ENCODE data around the gene OSBPL10.

Gene OSBPL10

GRCh38 chr3:31713816-31714215 is 267.2 kb downstream of the OSBPL10 start:
- peaks cover 0 to 3% of the 10 kb centered on the region in 2 experiments for H3K4me1 ChIP-seq (ENCODE audit: control insufficient read depth in 1 of 2, insufficient read depth in 2 of 2, low read length in 2 of 2)
- no peak overlapping the region for H4K8ac ChIP-seq (ENCODE audit: low read depth, low read length)
- no peak for DNase-seq
- H4K12ac ChIP-seq (ENCODE audit: low read depth, low read length), result no peak overlapping the region
- H3K23ac ChIP-seq (ENCODE audit: low read length), result no peak overlapping the region
- no CpG with 5 or more reads among the region's 5 CpGs for WGBS (ENCODE audit: extremely low coverage, insufficient coverage, insufficient read length)
- no peak overlapping the region for H2BK12ac ChIP-seq (ENCODE audit: low read length)
- peaks cover 0 to 2% of the 10 kb centered on the region in 2 experiments for H3K36me3 ChIP-seq (ENCODE audit: control insufficient read depth in 1 of 2, insufficient read depth in 2 of 2, low read length in 2 of 2)
- H3K79me1 ChIP-seq (ENCODE audit: low read length), result no peaks in the 10 kb centered on the region
- no peaks in the 10 kb centered on the region for H3K27me3 ChIP-seq (ENCODE audit: insufficient read depth, low read length)
- no peak overlapping the region for H2AK5ac ChIP-seq (ENCODE audit: low read length)
- H3K14ac ChIP-seq (ENCODE audit: low read length), result no peak overlapping the region
- no peak overlapping the region for H2BK5ac ChIP-seq (ENCODE audit: low read depth, low read length, poor library complexity)
- no peak overlapping the region for H3K4ac ChIP-seq (ENCODE audit: low read depth, low read length)
- H4K91ac ChIP-seq (ENCODE audit: low read depth, low read length), result no peak overlapping the region
- no peaks in the 10 kb centered on the region for H3K9me3 ChIP-seq (ENCODE audit: insufficient read depth, low read depth, low read length)
- H3K27ac ChIP-seq (ENCODE audit: low read depth, low read length), result no peak overlapping the region
- no peak overlapping the region for H3K4me2 ChIP-seq (ENCODE audit: low read length)
- H2BK120ac ChIP-seq (ENCODE audit: insufficient read depth, low read length, poor library complexity), result no peak overlapping the region
- H2AFZ ChIP-seq (ENCODE audit: insufficient read depth, low read length, poor library complexity), result no peak overlapping the region
- H3K18ac ChIP-seq (ENCODE audit: low read length), result no peak overlapping the region
- H3K4me3 ChIP-seq (ENCODE audit: low read depth, low read length), result no peak overlapping the region
- no peak overlapping the region for H3K9ac ChIP-seq (ENCODE audit: low read length)
- H3K79me2 ChIP-seq (ENCODE audit: control insufficient read depth, insufficient read depth, low read length, poor library complexity), result no peaks in the 10 kb centered on the region

GRCh38 chr3:31710123-31710803 is 270.8 kb downstream of the OSBPL10 start:
- H3K4me2 ChIP-seq (ENCODE audit: low read length), result no peak overlapping the region
- H3K9ac ChIP-seq (ENCODE audit: low read length), result no peak overlapping the region
- no CpG with 5 or more reads among the region's 6 CpGs for WGBS (ENCODE audit: extremely low coverage, insufficient coverage, insufficient read length)
- H4K8ac ChIP-seq (ENCODE audit: low read depth, low read length), result no peak overlapping the region
- H3K27ac ChIP-seq (ENCODE audit: low read depth, low read length), result no peak overlapping the region
- H2BK12ac ChIP-seq (ENCODE audit: low read length), result no peak overlapping the region
- no peak overlapping the region for H2BK5ac ChIP-seq (ENCODE audit: low read depth, low read length, poor library complexity)
- peaks cover 0 to 3% of the 10 kb centered on the region in 2 experiments for H3K4me1 ChIP-seq (ENCODE audit: control insufficient read depth in 1 of 2, insufficient read depth in 2 of 2, low read length in 2 of 2)
- H3K23ac ChIP-seq (ENCODE audit: low read length), result no peak overlapping the region
- H2AK5ac ChIP-seq (ENCODE audit: low read length), result no peak overlapping the region
- no peak overlapping the region for H3K14ac ChIP-seq (ENCODE audit: low read length)
- no peaks in the 10 kb centered on the region for H3K9me3 ChIP-seq (ENCODE audit: insufficient read depth, low read depth, low read length)
- H2BK120ac ChIP-seq (ENCODE audit: insufficient read depth, low read length, poor library complexity), result no peak overlapping the region
- H3K79me1 ChIP-seq (ENCODE audit: low read length), result no peaks in the 10 kb centered on the region
- no peak overlapping the region for H4K12ac ChIP-seq (ENCODE audit: low read depth, low read length)
- no peak overlapping the region for H3K4me3 ChIP-seq (ENCODE audit: low read depth, low read length)
- H2AFZ ChIP-seq (ENCODE audit: insufficient read depth, low read length, poor library complexity), result no peak overlapping the region
- H3K4ac ChIP-seq (ENCODE audit: low read depth, low read length), result no peak overlapping the region
- H3K18ac ChIP-seq (ENCODE audit: low read length), result no peak overlapping the region
- no peak overlapping the region for H4K91ac ChIP-seq (ENCODE audit: low read depth, low read length)
- H3K36me3 ChIP-seq (ENCODE audit: control insufficient read depth in 1 of 2, insufficient read depth in 2 of 2, low read length in 2 of 2), result peaks cover 0 to 4% of the 10 kb centered on the region in 2 experiments
- DNase-seq, result no peak
- H3K79me2 ChIP-seq (ENCODE audit: control insufficient read depth, insufficient read depth, low read length, poor library complexity), result no peaks in the 10 kb centered on the region
- no peaks in the 10 kb centered on the region for H3K27me3 ChIP-seq (ENCODE audit: insufficient read depth, low read length)

- H3K4ac ChIP-seq (ENCODE audit: low read depth, low read length), result no peak overlapping the region
- no peak overlapping the region for H3K18ac ChIP-seq (ENCODE audit: low read length)
- H4K12ac ChIP-seq (ENCODE audit: low read depth, low read length), result no peak overlapping the region
- no peaks in the 10 kb centered on the region for H3K9me3 ChIP-seq (ENCODE audit: insufficient read depth, low read depth, low read length)
- no peak overlapping the region for H2AK5ac ChIP-seq (ENCODE audit: low read length)
- H3K79me2 ChIP-seq (ENCODE audit: control insufficient read depth, insufficient read depth, low read length, poor library complexity), result no peaks in the 10 kb centered on the region
- H3K23ac ChIP-seq (ENCODE audit: low read length), result no peak overlapping the region
- H2BK120ac ChIP-seq (ENCODE audit: insufficient read depth, low read length, poor library complexity), result no peak overlapping the region
- H2BK5ac ChIP-seq (ENCODE audit: low read depth, low read length, poor library complexity), result no peak overlapping the region
- no peak overlapping the region for H2BK12ac ChIP-seq (ENCODE audit: low read length)
- no peak overlapping the region for H3K4me3 ChIP-seq (ENCODE audit: low read depth, low read length)
- no peak overlapping the region for H2AFZ ChIP-seq (ENCODE audit: insufficient read depth, low read length, poor library complexity)
- no peak overlapping the region for H3K4me2 ChIP-seq (ENCODE audit: low read length)
- DNase-seq, result no peak
- H4K91ac ChIP-seq (ENCODE audit: low read depth, low read length), result no peak overlapping the region
- H3K79me1 ChIP-seq (ENCODE audit: low read length), result no peaks in the 10 kb centered on the region
- no peaks in the 10 kb centered on the region for H3K27me3 ChIP-seq (ENCODE audit: insufficient read depth, low read length)
- H3K36me3 ChIP-seq (ENCODE audit: control insufficient read depth in 1 of 2, insufficient read depth in 2 of 2, low read length in 2 of 2), result peaks cover 0 to 4% of the 10 kb centered on the region in 2 experiments
- no peak overlapping the region for H3K9ac ChIP-seq (ENCODE audit: low read length)
- WGBS (ENCODE audit: extremely low coverage, insufficient coverage, insufficient read length), result no CpG with 5 or more reads among the region's 4 CpGs
- peaks cover 0 to under 1% of the 10 kb centered on the region in 2 experiments for H3K4me1 ChIP-seq (ENCODE audit: control insufficient read depth in 1 of 2, insufficient read depth in 2 of 2, low read length in 2 of 2)
- no peak overlapping the region for H3K14ac ChIP-seq (ENCODE audit: low read length)
- no peak overlapping the region for H3K27ac ChIP-seq (ENCODE audit: low read depth, low read length)
- no peak overlapping the region for H4K8ac ChIP-seq (ENCODE audit: low read depth, low read length)
Observed at GRCh38 chr3:31709526-31709925, 271.5 kb downstream of the OSBPL10 start.

DNA sequence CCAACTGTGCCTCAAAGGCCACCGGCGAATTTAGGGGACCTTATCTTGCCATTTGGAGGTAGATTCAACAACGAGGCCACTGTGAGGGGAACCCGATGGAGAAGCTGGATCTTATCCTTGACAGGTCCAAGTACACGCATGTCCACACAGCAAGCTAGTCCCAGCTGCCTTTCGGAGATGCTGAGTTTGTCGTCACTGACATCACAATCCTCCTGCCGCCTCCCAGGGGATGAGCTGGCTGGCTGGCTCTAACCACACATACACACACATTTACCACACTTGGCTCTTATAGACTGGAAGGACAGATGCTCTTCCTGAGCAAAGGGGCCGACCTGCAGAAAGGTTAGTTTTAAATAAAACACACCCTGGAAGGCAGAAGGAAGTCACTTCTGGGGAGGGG is 272.1 kb downstream of the OSBPL10 start:
- Histone ChIP-seq H2BK120ac (ENCODE audit: insufficient read depth, low read length, poor library complexity) (no peak overlapping the region), H2AK5ac (ENCODE audit: low read length) (no peak overlapping the region), H2BK5ac (ENCODE audit: low read depth, low read length, poor library complexity) (no peak overlapping the region), H3K4me3 (ENCODE audit: low read depth, low read length) (no peak overlapping the region), H3K4me1 (ENCODE audit: control insufficient read depth in 1 of 2, insufficient read depth in 2 of 2, low read length in 2 of 2) (no peaks in the 10 kb centered on the region), H3K4ac (ENCODE audit: low read depth, low read length) (no peak overlapping the region), H3K4me2 (ENCODE audit: low read length) (no peak overlapping the region), H3K27me3 (ENCODE audit: insufficient read depth, low read length) (no peaks in the 10 kb centered on the region), H3K79me2 (ENCODE audit: control insufficient read depth, insufficient read depth, low read length, poor library complexity) (no peaks in the 10 kb centered on the region), H4K12ac (ENCODE audit: low read depth, low read length) (no peak overlapping the region), H2BK12ac (ENCODE audit: low read length) (no peak overlapping the region), H4K8ac (ENCODE audit: low read depth, low read length) (no peak overlapping the region), H3K36me3 (ENCODE audit: control insufficient read depth in 1 of 2, insufficient read depth in 2 of 2, low read length in 2 of 2) (peaks cover 0 to 4% of the 10 kb centered on the region in 2 experiments), H3K18ac (ENCODE audit: low read length) (no peak overlapping the region), H3K79me1 (ENCODE audit: low read length) (no peaks in the 10 kb centered on the region), H2AFZ (ENCODE audit: insufficient read depth, low read length, poor library complexity) (no peak overlapping the region), H4K91ac (ENCODE audit: low read depth, low read length) (no peak overlapping the region), H3K27ac (ENCODE audit: low read depth, low read length) (no peak overlapping the region), H3K14ac (ENCODE audit: low read length) (no peak overlapping the region), H3K23ac (ENCODE audit: low read length) (no peak overlapping the region), H3K9me3 (ENCODE audit: insufficient read depth, low read depth, low read length) (no peaks in the 10 kb centered on the region), H3K9ac (ENCODE audit: low read length) (no peak overlapping the region)
- WGBS (ENCODE audit: extremely low coverage, insufficient coverage, insufficient read length), result no CpG with 5 or more reads among the region's 9 CpGs
- no peak for DNase-seq
